GF-D8 (cell line): ENCODE measurements around the gene MSI2.

Source experiments
- DNase-seq: peaks from one replicate; lab custom pipeline; 2025; lab: John Stamatoyannopoulos, UW

Gene MSI2

GRCh38 chr17:57557416-57557815 lies 301.1 kb downstream of the MSI2 start:
- DNase-seq: no peak

GRCh38 chr17:57557834-57558681 lies 301.7 kb downstream of the MSI2 start:
- no peak for DNase-seq

GRCh38 chr17:57559226-57559625 lies 302.9 kb downstream of the MSI2 start:
- no peak for DNase-seq

- no peak for DNase-seq
These were observed 303.5 kb downstream of the MSI2 start for GRCh38 chr17:57559634-57560318.

- DNase-seq: no peak
These were observed 304.0 kb downstream of the MSI2 start for GRCh38 chr17:57560319-57560705.

- peak; percentile 34 for DNase-seq
These were observed 304.9 kb downstream of the MSI2 start for GRCh38 chr17:57561072-57561861.

GRCh38 chr17:57562184-57562698 lies 305.9 kb downstream of the MSI2 start:
- no peak for DNase-seq

- no peak for DNase-seq
These were observed 307.6 kb downstream of the MSI2 start for GRCh38 chr17:57563958-57564357.

- no peak for DNase-seq
These were observed 308.9 kb downstream of the MSI2 start for GRCh38 chr17:57565176-57565575.

GRCh38 chr17:57566721-57567120 lies 310.4 kb downstream of the MSI2 start:
- DNase-seq: no peak

- DNase-seq: no peak
These were observed 310.9 kb downstream of the MSI2 start for GRCh38 chr17:57567251-57567650.

- DNase-seq: no peak
These were observed 312.0 kb downstream of the MSI2 start for GRCh38 chr17:57568340-57568739.

GRCh38 chr17:57569021-57569420 lies 312.7 kb downstream of the MSI2 start:
- DNase-seq: no peak

GRCh38 chr17:57569853-57570252 lies 313.5 kb downstream of the MSI2 start:
- no peak for DNase-seq

GRCh38 chr17:57570724-57571344 lies 314.5 kb downstream of the MSI2 start:
- no peak for DNase-seq

GRCh38 chr17:57572062-57572461 lies 315.7 kb downstream of the MSI2 start:
- DNase-seq: no peak

- DNase-seq: no peak
These were observed 316.3 kb downstream of the MSI2 start for GRCh38 chr17:57572600-57572999.

- DNase-seq: no peak
These were observed 317.8 kb downstream of the MSI2 start for GRCh38 chr17:57574040-57574513.

- DNase-seq: no peak
These were observed 320.4 kb downstream of the MSI2 start for GRCh38 chr17:57576744-57577143.

GRCh38 chr17:57577751-57578607 lies 321.7 kb downstream of the MSI2 start:
- peak; percentile 59 for DNase-seq
